C4-2B (cell line): Measurements from ENCODE around the gene SLFN5.

Source experiments
- ZFX ChIP-seq: fragments of 450-650 bp; IDR thresholded peaks from 2 replicates; pipeline ENCODE4 v1.6.1; 2017
- TF ChIP-seq, protein P1 (sequence below): fragments of 450-650 bp; conservative IDR thresholded peaks from 2 replicates; pipeline ENCODE4 v1.5.1; 2017; ENCODE audit warnings: mild to moderate bottlenecking

DNA sequence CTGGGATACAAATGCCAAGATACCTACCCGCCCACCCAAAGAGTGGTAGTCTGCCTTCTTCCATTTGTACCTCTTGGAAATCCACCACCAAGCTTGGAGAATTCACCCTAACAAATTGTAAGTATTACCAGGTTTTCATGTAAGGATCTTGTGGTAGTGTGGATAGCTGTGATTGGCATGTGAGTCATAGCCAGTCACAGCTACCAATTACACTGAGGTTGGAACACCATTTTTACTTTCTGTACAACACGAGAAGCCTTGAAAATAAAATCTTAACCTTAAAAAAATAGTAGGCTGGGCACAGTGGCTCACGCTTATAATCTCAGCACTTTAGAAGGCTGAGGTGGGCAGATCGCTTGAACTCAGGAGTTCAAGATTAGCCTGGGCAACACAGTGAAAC is 30.2 kb upstream of the SLFN5 start:
- TF ChIP-seq, protein P1, sequence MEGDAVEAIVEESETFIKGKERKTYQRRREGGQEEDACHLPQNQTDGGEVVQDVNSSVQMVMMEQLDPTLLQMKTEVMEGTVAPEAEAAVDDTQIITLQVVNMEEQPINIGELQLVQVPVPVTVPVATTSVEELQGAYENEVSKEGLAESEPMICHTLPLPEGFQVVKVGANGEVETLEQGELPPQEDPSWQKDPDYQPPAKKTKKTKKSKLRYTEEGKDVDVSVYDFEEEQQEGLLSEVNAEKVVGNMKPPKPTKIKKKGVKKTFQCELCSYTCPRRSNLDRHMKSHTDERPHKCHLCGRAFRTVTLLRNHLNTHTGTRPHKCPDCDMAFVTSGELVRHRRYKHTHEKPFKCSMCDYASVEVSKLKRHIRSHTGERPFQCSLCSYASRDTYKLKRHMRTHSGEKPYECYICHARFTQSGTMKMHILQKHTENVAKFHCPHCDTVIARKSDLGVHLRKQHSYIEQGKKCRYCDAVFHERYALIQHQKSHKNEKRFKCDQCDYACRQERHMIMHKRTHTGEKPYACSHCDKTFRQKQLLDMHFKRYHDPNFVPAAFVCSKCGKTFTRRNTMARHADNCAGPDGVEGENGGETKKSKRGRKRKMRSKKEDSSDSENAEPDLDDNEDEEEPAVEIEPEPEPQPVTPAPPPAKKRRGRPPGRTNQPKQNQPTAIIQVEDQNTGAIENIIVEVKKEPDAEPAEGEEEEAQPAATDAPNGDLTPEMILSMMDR = no peak
- no peak for TF ChIP-seq ZFX
